Keratinocyte (primary cell): ENCODE measurements around the gene ARHGAP5. TPM values are rescaled to one million over a fixed set of nuclear protein-coding genes. Genes with fewer than 3 reads are reported as not detected.

Experiments used
- DNase-seq: peaks from one replicate; pipeline ENCODE4 v3.0.0-alpha.2; 2011; ENCODE audit warnings: low read depth, missing footprints, low spot score
- FAIRE-seq: peaks from 2 replicates; lab custom pipeline; 2011; peaks lifted over from hg19 to GRCh38; lab: Jason Lieb, UNC
- H2AFZ ChIP-seq: 2 replicates; pipeline ENCODE4 v1.6.0; 2012; ENCODE audit warnings: low read length, control low read depth, inconsistent platforms; ENCODE audit not compliant: control insufficient read depth
- H3K27ac ChIP-seq: 2 replicates; pipeline ENCODE4 v1.5.1; 2011; ENCODE audit warnings: low read length; ENCODE audit not compliant: control insufficient read depth, insufficient read depth
- H3K27me3 ChIP-seq: 3 replicates; pipeline ENCODE4 v1.6.0; 2011; ENCODE audit warnings: low read length; ENCODE audit not compliant: control insufficient read depth, insufficient read depth; ENCODE audit errors: extremely low read depth
- H3K36me3 ChIP-seq, 2 experiments: 2 replicates in 1 of 2; 3 replicates in 1 of 2; pipeline ENCODE4 v1.5.1; 2011; ENCODE audit warnings: low read length in 2 of 2, mild to moderate bottlenecking in 1 of 2; ENCODE audit not compliant: control insufficient read depth in 2 of 2, insufficient read depth in 2 of 2; ENCODE audit errors: extremely low read depth in 1 of 2
- H3K4me1 ChIP-seq: 3 replicates; pipeline ENCODE4 v1.5.1; 2011; ENCODE audit warnings: low read length; ENCODE audit not compliant: control insufficient read depth, insufficient read depth; ENCODE audit errors: extremely low read depth
- H3K4me2 ChIP-seq: 3 replicates; pipeline ENCODE4 v1.6.0; 2011; ENCODE audit warnings: low read depth, low read length; ENCODE audit not compliant: control insufficient read depth, insufficient read depth; ENCODE audit errors: extremely low read depth
- H3K4me3 ChIP-seq, 3 experiments: fragments of 200-600 bp in 1 of 3; sonication (generic) in 1 of 3; 2 replicates in 2 of 3; 3 replicates in 1 of 3; pipeline ENCODE4 v1.5.1; 2011 to 2016; ENCODE audit warnings: low read length in 3 of 3, mild to moderate bottlenecking in 3 of 3, control low read depth in 2 of 3, inconsistent platforms in 1 of 3, low read depth in 1 of 3, mixed read lengths in 1 of 3, mixed run types in 1 of 3, moderate library complexity in 1 of 3; ENCODE audit not compliant: control insufficient read depth in 2 of 3, insufficient read depth in 2 of 3; ENCODE audit errors: extremely low read depth in 1 of 3
- H3K79me2 ChIP-seq: 2 replicates; pipeline ENCODE4 v1.6.0; 2012; ENCODE audit warnings: low read length; ENCODE audit not compliant: control insufficient read depth, insufficient read depth
- H3K9ac ChIP-seq: 3 replicates; pipeline ENCODE4 v1.6.0; 2011; ENCODE audit warnings: low read length; ENCODE audit not compliant: control insufficient read depth, insufficient read depth; ENCODE audit errors: extremely low read depth
- H3K9me1 ChIP-seq: 3 replicates; pipeline ENCODE4 v1.6.0; 2011; ENCODE audit warnings: low read length; ENCODE audit not compliant: control insufficient read depth, insufficient read depth; ENCODE audit errors: extremely low read depth
- H3K9me3 ChIP-seq: 2 replicates; pipeline ENCODE4 v1.5.1; 2012; ENCODE audit warnings: low read depth, low read length; ENCODE audit not compliant: control insufficient read depth
- H4K20me1 ChIP-seq: 3 replicates; pipeline ENCODE4 v1.6.0; 2011; ENCODE audit warnings: low read length; ENCODE audit not compliant: control insufficient read depth, insufficient read depth; ENCODE audit errors: extremely low read depth
- EZH2 ChIP-seq: IDR thresholded peaks from one replicate; pipeline ENCODE4 v1.6.1; 2012; ENCODE audit warnings: inconsistent platforms, mild to moderate bottlenecking, low read length, moderate library complexity
- dilution Hi-C: fragments of 300-500 bp; cut with MboI; formaldehyde crosslinking; loops from one replicate; pipeline ENCODE4 v1.7.0; 2020; ENCODE audit warnings: low sequenced_read_pairs; ENCODE audit not compliant: extremely low pct_ligation_motif_present
- polyA plus RNA-seq, 5 experiments: library from polyadenylated mRNA; depleted of rRNA in 3 of 5; stranded (reverse) in 3 of 5; stranded (forward) in 1 of 5; unstranded in 1 of 5; fragments of >200 nt; gene quantifications; 1 replicate in 1 of 5; 2 replicates in 3 of 5; 3 replicates in 1 of 5; pipeline versions ENCODE4 v1.2.1 to v1.2.3, GENCODE V29; 2011 to 2012; ENCODE audit warnings: missing spikeins in 2 of 5, low read depth in 1 of 5, low replicate concordance in 1 of 5
- TF ChIP-seq, protein P1 (sequence below), 3 experiments: IDR thresholded peaks in 1 of 3; conservative IDR thresholded peaks in 1 of 3; optimal IDR thresholded peaks in 1 of 3; 2 replicates in 2 of 3; 3 replicates in 1 of 3; pipeline versions ENCODE3 to v1.5.1; 2011; ENCODE audit warnings: low read length in 3 of 3, mild to moderate bottlenecking in 3 of 3, moderate library complexity in 2 of 3, control low read depth in 1 of 3, inconsistent platforms in 1 of 3; ENCODE audit not compliant: insufficient read depth in 2 of 3; ENCODE audit errors: extremely low read depth in 1 of 3

ARHGAP5 gene
- polyA plus RNA-seq, 1 donor (not counting 4 experiments of a cell fraction or from before 2014, with no cell fraction given), result 43.1 TPM

DNA sequence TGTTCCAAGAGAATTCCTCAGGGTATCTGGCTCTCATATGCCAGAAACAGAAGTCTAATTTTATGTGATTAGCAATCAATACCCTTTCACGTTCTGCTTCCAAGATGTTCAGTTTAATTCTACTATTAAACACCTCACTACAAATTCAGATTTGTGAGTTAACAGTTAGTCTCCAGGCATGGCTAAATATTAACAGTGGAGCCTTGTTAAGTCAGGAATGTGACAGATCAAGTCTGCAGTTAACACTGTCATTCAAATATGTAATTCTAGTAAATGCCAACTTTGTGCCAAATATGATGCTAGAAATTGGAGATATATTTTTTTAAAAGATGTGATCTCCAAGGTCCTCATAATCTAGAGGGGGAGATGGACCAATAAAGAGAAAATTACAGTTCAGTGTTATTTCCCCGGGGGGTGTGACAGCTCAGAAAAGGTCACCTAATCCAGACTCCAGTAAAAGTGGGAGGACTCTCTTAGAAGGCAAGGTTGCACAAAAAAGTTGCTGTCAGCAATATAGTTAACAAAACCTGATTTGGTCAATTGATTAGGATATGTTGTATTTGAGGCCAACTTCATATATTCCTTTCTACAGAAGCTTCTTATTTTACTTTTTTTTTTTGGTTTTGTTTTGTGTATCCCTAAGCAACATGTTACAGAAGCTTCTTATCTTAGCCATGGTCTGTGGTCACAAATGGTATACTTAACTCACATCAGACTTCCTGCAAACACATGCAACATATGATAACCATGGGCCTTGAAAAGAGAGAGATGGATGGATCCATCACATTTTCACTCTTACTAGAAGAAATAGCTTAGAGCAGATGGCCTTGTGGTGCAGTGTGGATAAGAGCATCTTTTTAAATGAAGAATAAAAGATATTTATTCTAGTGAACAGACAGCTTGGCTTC is 106.3 kb downstream of the ARHGAP5 start:
- H3K9me3 ChIP-seq, result no peaks in the 10 kb centered on the region
- no peak overlapping the region for H3K4me2 ChIP-seq
- DNase-seq (no peak), FAIRE-seq (no peak)
- no peaks in the 10 kb centered on the region for H3K79me2 ChIP-seq
- H3K9ac ChIP-seq, result no peak overlapping the region
- H3K4me1 ChIP-seq, result no peaks in the 10 kb centered on the region
- no peaks in the 10 kb centered on the region for H3K27me3 ChIP-seq
- no peak for TF ChIP-seq EZH2
- TF ChIP-seq, protein P1, sequence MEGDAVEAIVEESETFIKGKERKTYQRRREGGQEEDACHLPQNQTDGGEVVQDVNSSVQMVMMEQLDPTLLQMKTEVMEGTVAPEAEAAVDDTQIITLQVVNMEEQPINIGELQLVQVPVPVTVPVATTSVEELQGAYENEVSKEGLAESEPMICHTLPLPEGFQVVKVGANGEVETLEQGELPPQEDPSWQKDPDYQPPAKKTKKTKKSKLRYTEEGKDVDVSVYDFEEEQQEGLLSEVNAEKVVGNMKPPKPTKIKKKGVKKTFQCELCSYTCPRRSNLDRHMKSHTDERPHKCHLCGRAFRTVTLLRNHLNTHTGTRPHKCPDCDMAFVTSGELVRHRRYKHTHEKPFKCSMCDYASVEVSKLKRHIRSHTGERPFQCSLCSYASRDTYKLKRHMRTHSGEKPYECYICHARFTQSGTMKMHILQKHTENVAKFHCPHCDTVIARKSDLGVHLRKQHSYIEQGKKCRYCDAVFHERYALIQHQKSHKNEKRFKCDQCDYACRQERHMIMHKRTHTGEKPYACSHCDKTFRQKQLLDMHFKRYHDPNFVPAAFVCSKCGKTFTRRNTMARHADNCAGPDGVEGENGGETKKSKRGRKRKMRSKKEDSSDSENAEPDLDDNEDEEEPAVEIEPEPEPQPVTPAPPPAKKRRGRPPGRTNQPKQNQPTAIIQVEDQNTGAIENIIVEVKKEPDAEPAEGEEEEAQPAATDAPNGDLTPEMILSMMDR (optimal IDR thresholded peaks at IDR 0.05 in 1 of 3, IDR thresholded peaks at IDR 0.05 in 1 of 3, conservative IDR thresholded peaks at IDR 0.05 in 1 of 3; ENCODE audit: extremely low read depth in 1 of 3, insufficient read depth in 2 of 3, low read length in 3 of 3), result no peak
- H3K4me3 ChIP-seq, result no peak overlapping the region
- H3K9me1 ChIP-seq, result no peaks in the 10 kb centered on the region
- no peak overlapping the region for H2AFZ ChIP-seq
- H4K20me1 ChIP-seq, result no peaks in the 10 kb centered on the region
- no peak overlapping the region for H3K27ac ChIP-seq
- H3K36me3 ChIP-seq, result no peaks in the 10 kb centered on the region
- dilution Hi-C loops, result no loop called here

DNA sequence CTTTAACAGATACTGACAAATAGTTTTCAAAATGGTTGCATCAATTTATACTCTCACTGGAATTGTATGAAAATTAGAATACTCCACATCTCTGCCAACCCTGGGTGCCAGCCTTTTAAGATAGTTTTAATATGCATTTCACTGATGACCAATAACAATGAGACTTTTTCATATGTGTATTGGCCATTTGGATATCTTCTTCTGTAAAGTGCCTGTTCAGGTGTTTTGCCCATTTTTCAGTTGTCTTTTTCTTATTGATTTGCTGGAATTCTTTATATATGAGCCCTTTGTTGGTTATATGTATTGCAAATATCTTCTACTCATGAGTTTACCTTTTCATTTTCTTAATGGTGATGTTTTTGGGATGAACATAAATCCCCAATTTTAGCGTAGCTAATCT is 108.0 kb downstream of the ARHGAP5 start:
- H4K20me1 ChIP-seq, result no peaks in the 10 kb centered on the region
- H3K79me2 ChIP-seq, result no peaks in the 10 kb centered on the region
- no peak overlapping the region for H3K27ac ChIP-seq
- H3K9me3 ChIP-seq, result no peaks in the 10 kb centered on the region
- no peak for FAIRE-seq
- H2AFZ ChIP-seq, result no peak overlapping the region
- H3K4me3 ChIP-seq, result no peak overlapping the region
- DNase-seq, result no peak
- TF ChIP-seq, protein P1 (optimal IDR thresholded peaks at IDR 0.05 in 1 of 3, IDR thresholded peaks at IDR 0.05 in 1 of 3, conservative IDR thresholded peaks at IDR 0.05 in 1 of 3; ENCODE audit: extremely low read depth in 1 of 3, insufficient read depth in 2 of 3, low read length in 3 of 3), result no peak
- TF ChIP-seq EZH2, result no peak
- no peaks in the 10 kb centered on the region for H3K9me1 ChIP-seq
- no peaks in the 10 kb centered on the region for H3K27me3 ChIP-seq
- no peaks in the 10 kb centered on the region for H3K36me3 ChIP-seq
- no peaks in the 10 kb centered on the region for H3K4me1 ChIP-seq
- dilution Hi-C loops, result no loop called here
- H3K4me2 ChIP-seq, result no peak overlapping the region
- no peak overlapping the region for H3K9ac ChIP-seq
